ENCODE measurements around the gene UPF1. TPM values are rescaled to one million over a fixed set of nuclear protein-coding genes. Genes with fewer than 3 reads are reported as not detected.

UPF1 gene
- total RNA-seq, 1 experiment from 2014 or later: 96.6 TPM

- no peak for DNase-seq
- Histone ChIP-seq H3K27me3 (replicated peaks; ENCODE audit: control insufficient read depth, insufficient read depth, low read length) (no peaks in the 10 kb centered on the region), H3K4me1 (peaks cover 12% of the 10 kb centered on the region), H3K36me3 (ENCODE audit: control insufficient read depth, insufficient read depth, low read length) (peaks cover 3% of the 10 kb centered on the region), H3K4me3 (ENCODE audit: low read depth, low read length) (no peak overlapping the region), H3K9me3 (no peaks in the 10 kb centered on the region)
- H3K4me3 Mint-ChIP-seq (ENCODE audit: unreplicated experiment): no peak overlapping the region
- peak overlapping the region; percentile 61 for H3K27ac Mint-ChIP-seq (ENCODE audit: unreplicated experiment)
- BruUV-seq (replicated peaks): no TSS peak
- TF ChIP-seq CTCF (IDR thresholded peaks at IDR 0.05; ENCODE audit: insufficient read depth in 1 of 2, low read depth in 1 of 2, low read length in 1 of 2, severe bottlenecking in 1 of 2, unreplicated experiment in 1 of 2): no peak
- POLR2A ChIA-PET: no interaction called here
- CTCF ChIA-PET: no interaction called here
- peaks cover 13% of the 10 kb centered on the region for H3K4me1 Mint-ChIP-seq (ENCODE audit: low read depth, unreplicated experiment)
- intact Hi-C loops (cut with micrococcal nuclease; ENCODE audit: unreplicated experiment): no loop called here
- peaks cover 82% of the 10 kb centered on the region for H3K36me3 Mint-ChIP-seq (ENCODE audit: insufficient read depth, unreplicated experiment)
- no peaks in the 10 kb centered on the region for H3K27me3 Mint-ChIP-seq (ENCODE audit: insufficient read depth, unreplicated experiment)
- no peaks in the 10 kb centered on the region for H3K9me3 Mint-ChIP-seq (ENCODE audit: unreplicated experiment)
Observed at GRCh38 chr19:18868380-18869022, 36.7 kb downstream of the UPF1 start.

- no peak for DNase-seq
- Histone ChIP-seq H3K4me3 (ENCODE audit: low read depth, low read length) (no peak overlapping the region), H3K9me3 (no peaks in the 10 kb centered on the region), H3K4me1 (peaks cover 12% of the 10 kb centered on the region), H3K27me3 (replicated peaks; ENCODE audit: control insufficient read depth, insufficient read depth, low read length) (no peaks in the 10 kb centered on the region), H3K36me3 (ENCODE audit: control insufficient read depth, insufficient read depth, low read length) (peaks cover 5% of the 10 kb centered on the region)
- Mint-ChIP-seq H3K27me3 (ENCODE audit: insufficient read depth, unreplicated experiment) (no peaks in the 10 kb centered on the region), H3K9me3 (ENCODE audit: unreplicated experiment) (peaks cover 2% of the 10 kb centered on the region), H3K4me1 (ENCODE audit: low read depth, unreplicated experiment) (peaks cover 13% of the 10 kb centered on the region), H3K36me3 (ENCODE audit: insufficient read depth, unreplicated experiment) (peaks cover 82% of the 10 kb centered on the region), H3K4me3 (ENCODE audit: unreplicated experiment) (no peak overlapping the region), H3K27ac (ENCODE audit: unreplicated experiment) (no peak overlapping the region)
- CTCF ChIA-PET: no interaction called here
- BruUV-seq (replicated peaks): no TSS peak
- intact Hi-C loops (cut with micrococcal nuclease; ENCODE audit: unreplicated experiment): no loop called here
- POLR2A ChIA-PET: no interaction called here
- no peak for TF ChIP-seq CTCF (IDR thresholded peaks at IDR 0.05; ENCODE audit: insufficient read depth in 1 of 2, low read depth in 1 of 2, low read length in 1 of 2, severe bottlenecking in 1 of 2, unreplicated experiment in 1 of 2)
Observed at GRCh38 chr19:18869023-18869618, 37.4 kb downstream of the UPF1 start.

GRCh38 chr19:18869781-18870530 lies 38.2 kb downstream of the UPF1 start:
- no peak overlapping the region for H3K27ac Mint-ChIP-seq (ENCODE audit: unreplicated experiment)
- peaks cover 9% of the 10 kb centered on the region for H3K9me3 Mint-ChIP-seq (ENCODE audit: unreplicated experiment)
- ChIA-PET CTCF (no interaction called here), POLR2A (no interaction called here)
- DNase-seq: no peak
- TF ChIP-seq CTCF (IDR thresholded peaks at IDR 0.05; ENCODE audit: insufficient read depth in 1 of 2, low read depth in 1 of 2, low read length in 1 of 2, severe bottlenecking in 1 of 2, unreplicated experiment in 1 of 2): no peak
- H3K27me3 Mint-ChIP-seq (ENCODE audit: insufficient read depth, unreplicated experiment): no peaks in the 10 kb centered on the region
- H3K36me3 ChIP-seq (ENCODE audit: control insufficient read depth, insufficient read depth, low read length): peaks cover 5% of the 10 kb centered on the region
- H3K4me1 ChIP-seq: peaks cover 12% of the 10 kb centered on the region
- intact Hi-C loops (cut with micrococcal nuclease; ENCODE audit: unreplicated experiment): no loop called here
- H3K36me3 Mint-ChIP-seq (ENCODE audit: insufficient read depth, unreplicated experiment): peaks cover 82% of the 10 kb centered on the region
- BruUV-seq (replicated peaks): no TSS peak
- H3K4me3 Mint-ChIP-seq (ENCODE audit: unreplicated experiment): no peak overlapping the region
- no peaks in the 10 kb centered on the region for H3K27me3 ChIP-seq (replicated peaks; ENCODE audit: control insufficient read depth, insufficient read depth, low read length)
- H3K4me3 ChIP-seq (ENCODE audit: low read depth, low read length): no peak overlapping the region
- peaks cover 13% of the 10 kb centered on the region for H3K4me1 Mint-ChIP-seq (ENCODE audit: low read depth, unreplicated experiment)
- H3K9me3 ChIP-seq: no peaks in the 10 kb centered on the region

All from Caco-2 (cell line).